ENCODE results near the gene BMPER. TPM values are rescaled to one million over a fixed set of nuclear protein-coding genes. Genes with fewer than 3 reads are reported as not detected.

BMPER gene
- total RNA-seq, 5 donors from 2014 or later (not counting 1 experiment from before 2014, with no cell fraction given), result 0.20 to 0.47 TPM; not detected in 3

GRCh38 chr7:34181271-34181958 is 276.1 kb downstream of the BMPER start:
- no peaks in the 10 kb centered on the region for H3K4me1 Mint-ChIP-seq
- Histone ChIP-seq H3K4me3 (ENCODE audit: control insufficient read depth in 1 of 2, extremely low read depth in 1 of 2, low read length in 1 of 2) (no peak overlapping the region), H3K9me3 (no peaks in the 10 kb centered on the region), H3K4me1 (ENCODE audit: control insufficient read depth in 1 of 2, extremely low read depth in 1 of 2, insufficient read depth in 2 of 2, low read length in 2 of 2) (no peaks in the 10 kb centered on the region), H3K27ac (ENCODE audit: low read length) (no peak overlapping the region), H3K36me3 (ENCODE audit: control insufficient read depth in 2 of 2, extremely low read depth in 1 of 2, insufficient read depth in 1 of 2, low read length in 1 of 2) (no peaks in the 10 kb centered on the region), H3K27me3 (replicated peaks in 1 of 2; ENCODE audit: control insufficient read depth in 2 of 2, extremely low read depth in 1 of 2, insufficient read depth in 2 of 2, low read length in 1 of 2) (no peaks in the 10 kb centered on the region)
- POLR2A ChIA-PET, result no interaction called here
- H3K9me3 Mint-ChIP-seq, result peaks cover 0 to 6% (median 4%) of the 10 kb centered on the region in 3 donors
- 96% methylated on average over 3 of the region's 3 CpGs for WGBS (ENCODE audit: insufficient coverage)
- H3K27ac Mint-ChIP-seq, result no peak overlapping the region
- no peaks in the 10 kb centered on the region for H3K27me3 Mint-ChIP-seq
- no peak overlapping the region for H3K4me3 Mint-ChIP-seq
- ATAC-seq (replicated peaks in 1 of 4) (no peak), DNase-seq (no peak)
- no peaks in the 10 kb centered on the region for H3K36me3 Mint-ChIP-seq
- CTCF ChIA-PET, result no interaction called here

GRCh38 chr7:34184466-34184865 is 279.1 kb downstream of the BMPER start:
- DNase-seq (no peak), ATAC-seq (replicated peaks in 1 of 4) (no peak)
- Histone ChIP-seq H3K27ac (ENCODE audit: low read length) (no peak overlapping the region), H3K36me3 (ENCODE audit: control insufficient read depth in 2 of 2, extremely low read depth in 1 of 2, insufficient read depth in 1 of 2, low read length in 1 of 2) (no peaks in the 10 kb centered on the region), H3K9me3 (no peaks in the 10 kb centered on the region), H3K27me3 (replicated peaks in 1 of 2; ENCODE audit: control insufficient read depth in 2 of 2, extremely low read depth in 1 of 2, insufficient read depth in 2 of 2, low read length in 1 of 2) (no peaks in the 10 kb centered on the region), H3K4me1 (ENCODE audit: control insufficient read depth in 1 of 2, extremely low read depth in 1 of 2, insufficient read depth in 2 of 2, low read length in 2 of 2) (no peaks in the 10 kb centered on the region), H3K4me3 (ENCODE audit: control insufficient read depth in 1 of 2, extremely low read depth in 1 of 2, low read length in 1 of 2) (no peak overlapping the region)
- POLR2A ChIA-PET, result no interaction called here
- no peak overlapping the region for H3K27ac Mint-ChIP-seq
- no CpG with 5 or more reads among the region's 1 CpG for WGBS (ENCODE audit: insufficient coverage)
- no peaks in the 10 kb centered on the region for H3K36me3 Mint-ChIP-seq
- CTCF ChIA-PET, result no interaction called here
- no peaks in the 10 kb centered on the region for H3K27me3 Mint-ChIP-seq
- peaks cover 0 to 6% (median 4%) of the 10 kb centered on the region in 3 donors for H3K9me3 Mint-ChIP-seq
- H3K4me1 Mint-ChIP-seq, result no peaks in the 10 kb centered on the region
- H3K4me3 Mint-ChIP-seq, result no peak overlapping the region

- Mint-ChIP-seq H3K27me3 (no peaks in the 10 kb centered on the region), H3K36me3 (no peaks in the 10 kb centered on the region), H3K27ac (no peak overlapping the region), H3K4me1 (no peaks in the 10 kb centered on the region), H3K9me3 (peaks cover 0 to 6% (median 3%) of the 10 kb centered on the region in 3 donors), H3K4me3 (no peak overlapping the region)
- Histone ChIP-seq H3K27me3 (replicated peaks in 1 of 2; ENCODE audit: control insufficient read depth in 2 of 2, extremely low read depth in 1 of 2, insufficient read depth in 2 of 2, low read length in 1 of 2) (no peaks in the 10 kb centered on the region), H3K9me3 (no peaks in the 10 kb centered on the region), H3K4me3 (ENCODE audit: control insufficient read depth in 1 of 2, extremely low read depth in 1 of 2, low read length in 1 of 2) (no peak overlapping the region), H3K4me1 (ENCODE audit: control insufficient read depth in 1 of 2, extremely low read depth in 1 of 2, insufficient read depth in 2 of 2, low read length in 2 of 2) (no peaks in the 10 kb centered on the region), H3K27ac (ENCODE audit: low read length) (no peak overlapping the region), H3K36me3 (ENCODE audit: control insufficient read depth in 2 of 2, extremely low read depth in 1 of 2, insufficient read depth in 1 of 2, low read length in 1 of 2) (no peaks in the 10 kb centered on the region)
- DNase-seq (no peak), ATAC-seq (replicated peaks in 1 of 4) (no peak)
- ChIA-PET POLR2A (no interaction called here), CTCF (no interaction called here)
- no CpG with 5 or more reads among the region's 2 CpGs for WGBS (ENCODE audit: insufficient coverage)
These were observed 282.5 kb downstream of the BMPER start for GRCh38 chr7:34187798-34188307.

- Histone ChIP-seq H3K4me3 (ENCODE audit: control insufficient read depth in 1 of 2, extremely low read depth in 1 of 2, low read length in 1 of 2) (no peak overlapping the region), H3K4me1 (ENCODE audit: control insufficient read depth in 1 of 2, extremely low read depth in 1 of 2, insufficient read depth in 2 of 2, low read length in 2 of 2) (no peaks in the 10 kb centered on the region), H3K36me3 (ENCODE audit: control insufficient read depth in 2 of 2, extremely low read depth in 1 of 2, insufficient read depth in 1 of 2, low read length in 1 of 2) (no peaks in the 10 kb centered on the region), H3K9me3 (no peaks in the 10 kb centered on the region), H3K27ac (ENCODE audit: low read length) (no peak overlapping the region), H3K27me3 (replicated peaks in 1 of 2; ENCODE audit: control insufficient read depth in 2 of 2, extremely low read depth in 1 of 2, insufficient read depth in 2 of 2, low read length in 1 of 2) (no peaks in the 10 kb centered on the region)
- DNase-seq, result no peak
- Mint-ChIP-seq H3K27ac (no peak overlapping the region), H3K36me3 (no peaks in the 10 kb centered on the region), H3K4me1 (no peaks in the 10 kb centered on the region), H3K27me3 (no peaks in the 10 kb centered on the region), H3K9me3 (peaks cover 0 to 6% (median 3%) of the 10 kb centered on the region in 3 donors), H3K4me3 (no peak overlapping the region)
- POLR2A ChIA-PET, result no interaction called here
- no CpG with 5 or more reads among the region's 3 CpGs for WGBS (ENCODE audit: insufficient coverage)
- ATAC-seq (replicated peaks in 1 of 4), result no peak
- CTCF ChIA-PET, result no interaction called here
These were observed 283.7 kb downstream of the BMPER start for GRCh38 chr7:34189031-34189430.

- Histone ChIP-seq H3K4me1 (ENCODE audit: control insufficient read depth in 1 of 2, extremely low read depth in 1 of 2, insufficient read depth in 2 of 2, low read length in 2 of 2) (no peaks in the 10 kb centered on the region), H3K9me3 (no peaks in the 10 kb centered on the region), H3K4me3 (ENCODE audit: control insufficient read depth in 1 of 2, extremely low read depth in 1 of 2, low read length in 1 of 2) (no peak overlapping the region), H3K36me3 (ENCODE audit: control insufficient read depth in 2 of 2, extremely low read depth in 1 of 2, insufficient read depth in 1 of 2, low read length in 1 of 2) (no peaks in the 10 kb centered on the region), H3K27me3 (replicated peaks in 1 of 2; ENCODE audit: control insufficient read depth in 2 of 2, extremely low read depth in 1 of 2, insufficient read depth in 2 of 2, low read length in 1 of 2) (no peaks in the 10 kb centered on the region), H3K27ac (ENCODE audit: low read length) (no peak overlapping the region)
- no peaks in the 10 kb centered on the region for H3K27me3 Mint-ChIP-seq
- H3K4me3 Mint-ChIP-seq, result no peak overlapping the region
- 65% methylated on average over 4 of the region's 4 CpGs for WGBS (ENCODE audit: insufficient coverage)
- DNase-seq (no peak), ATAC-seq (replicated peaks in 1 of 4) (no peak)
- POLR2A ChIA-PET, result no interaction called here
- H3K4me1 Mint-ChIP-seq, result no peaks in the 10 kb centered on the region
- no peaks in the 10 kb centered on the region for H3K36me3 Mint-ChIP-seq
- H3K9me3 Mint-ChIP-seq, result peaks cover 0 to 6% (median 3%) of the 10 kb centered on the region in 3 donors
- CTCF ChIA-PET, result no interaction called here
- no peak overlapping the region for H3K27ac Mint-ChIP-seq
These were observed 285.0 kb downstream of the BMPER start for GRCh38 chr7:34190299-34190698.

GRCh38 chr7:34191162-34191561 is 285.8 kb downstream of the BMPER start:
- Histone ChIP-seq H3K36me3 (ENCODE audit: control insufficient read depth in 2 of 2, extremely low read depth in 1 of 2, insufficient read depth in 1 of 2, low read length in 1 of 2) (no peaks in the 10 kb centered on the region), H3K9me3 (no peaks in the 10 kb centered on the region), H3K4me1 (ENCODE audit: control insufficient read depth in 1 of 2, extremely low read depth in 1 of 2, insufficient read depth in 2 of 2, low read length in 2 of 2) (no peaks in the 10 kb centered on the region), H3K27me3 (replicated peaks in 1 of 2; ENCODE audit: control insufficient read depth in 2 of 2, extremely low read depth in 1 of 2, insufficient read depth in 2 of 2, low read length in 1 of 2) (no peaks in the 10 kb centered on the region), H3K4me3 (ENCODE audit: control insufficient read depth in 1 of 2, extremely low read depth in 1 of 2, low read length in 1 of 2) (no peak overlapping the region), H3K27ac (ENCODE audit: low read length) (no peak overlapping the region)
- ChIA-PET CTCF (no interaction called here), POLR2A (no interaction called here)
- H3K4me1 Mint-ChIP-seq, result no peaks in the 10 kb centered on the region
- 81% methylated on average over 7 of the region's 8 CpGs for WGBS (ENCODE audit: insufficient coverage)
- H3K4me3 Mint-ChIP-seq, result no peak overlapping the region
- no peaks in the 10 kb centered on the region for H3K27me3 Mint-ChIP-seq
- ATAC-seq (replicated peaks in 1 of 4) (no peak), DNase-seq (no peak)
- no peaks in the 10 kb centered on the region for H3K36me3 Mint-ChIP-seq
- no peak overlapping the region for H3K27ac Mint-ChIP-seq
- peaks cover 0 to 6% (median 3%) of the 10 kb centered on the region in 3 donors for H3K9me3 Mint-ChIP-seq
